Upper lobe of right lung (tissue), 1 donor: Measurements from ENCODE around the gene COPG1. TPM values are rescaled to one million over a fixed set of nuclear protein-coding genes. Genes with fewer than 3 reads are reported as not detected.

Source experiments
- ATAC-seq: fragments of 200-7000 bp; cut with Tn5 transposase; one replicate; pipeline ENCODE4 v1.9.1; 2020; ENCODE audit warnings: mild to moderate bottlenecking, moderate library complexity
- DNase-seq: peaks from one replicate; pipeline ENCODE4 v3.0.0-alpha.2; 2020
- H3K27ac ChIP-seq: fragments of 200-600 bp; one replicate; pipeline ENCODE4 v1.8.0; 2022
- H3K27me3 ChIP-seq: fragments of 200-600 bp; one replicate; pipeline ENCODE4 v1.8.0; 2022; ENCODE audit warnings: mild to moderate bottlenecking
- H3K36me3 ChIP-seq: fragments of 200-600 bp; one replicate; pipeline ENCODE4 v1.8.0; 2022
- H3K4me1 ChIP-seq: fragments of 200-600 bp; one replicate; pipeline ENCODE4 v1.8.0; 2022
- H3K4me3 ChIP-seq: fragments of 200-600 bp; one replicate; pipeline ENCODE4 v1.8.0; 2022; ENCODE audit warnings: mild to moderate bottlenecking
- H3K9me3 ChIP-seq: fragments of 200-600 bp; one replicate; pipeline ENCODE4 v1.8.0; 2022
- intact Hi-C: fragments of 100-400 bp; cut with DNase I; formaldehyde crosslinking; loops from one replicate; pipeline ENCODE4 v1.11.0; 2022
- total RNA-seq: library from RNA; stranded (reverse); fragmentation: NEBNext Ultra II Directional; extraction: Animal tissue kit (Norgen Biotek cat#: 25700); gene quantifications from one replicate; pipeline ENCODE4 v1.2.1, GENCODE V29; 2021
- TF ChIP-seq, protein P1 (sequence below): fragments of 200-600 bp; IDR thresholded peaks from one replicate; pipeline ENCODE4 v1.8.0; 2022; ENCODE audit warnings: antibody characterized with exemption
- donor health status: DM: no; HTN: yes; CAD: no; lungs with severe emphysema.

The COPG1 gene
- total RNA-seq, 1 donor from 2014 or later: 149 TPM

GRCh38 chr3:129321887-129322286 lies 72.5 kb downstream of the COPG1 start:
- H3K27me3 ChIP-seq: no peaks in the 10 kb centered on the region
- H3K4me3 ChIP-seq: no peak overlapping the region
- TF ChIP-seq, protein P1, sequence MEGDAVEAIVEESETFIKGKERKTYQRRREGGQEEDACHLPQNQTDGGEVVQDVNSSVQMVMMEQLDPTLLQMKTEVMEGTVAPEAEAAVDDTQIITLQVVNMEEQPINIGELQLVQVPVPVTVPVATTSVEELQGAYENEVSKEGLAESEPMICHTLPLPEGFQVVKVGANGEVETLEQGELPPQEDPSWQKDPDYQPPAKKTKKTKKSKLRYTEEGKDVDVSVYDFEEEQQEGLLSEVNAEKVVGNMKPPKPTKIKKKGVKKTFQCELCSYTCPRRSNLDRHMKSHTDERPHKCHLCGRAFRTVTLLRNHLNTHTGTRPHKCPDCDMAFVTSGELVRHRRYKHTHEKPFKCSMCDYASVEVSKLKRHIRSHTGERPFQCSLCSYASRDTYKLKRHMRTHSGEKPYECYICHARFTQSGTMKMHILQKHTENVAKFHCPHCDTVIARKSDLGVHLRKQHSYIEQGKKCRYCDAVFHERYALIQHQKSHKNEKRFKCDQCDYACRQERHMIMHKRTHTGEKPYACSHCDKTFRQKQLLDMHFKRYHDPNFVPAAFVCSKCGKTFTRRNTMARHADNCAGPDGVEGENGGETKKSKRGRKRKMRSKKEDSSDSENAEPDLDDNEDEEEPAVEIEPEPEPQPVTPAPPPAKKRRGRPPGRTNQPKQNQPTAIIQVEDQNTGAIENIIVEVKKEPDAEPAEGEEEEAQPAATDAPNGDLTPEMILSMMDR: no peak
- ATAC-seq (no peak), DNase-seq (no peak)
- H3K36me3 ChIP-seq: no peaks in the 10 kb centered on the region
- H3K4me1 ChIP-seq: peaks cover 3% of the 10 kb centered on the region
- H3K9me3 ChIP-seq: no peaks in the 10 kb centered on the region
- intact Hi-C loops: no loop called here
- H3K27ac ChIP-seq: no peak overlapping the region

DNA sequence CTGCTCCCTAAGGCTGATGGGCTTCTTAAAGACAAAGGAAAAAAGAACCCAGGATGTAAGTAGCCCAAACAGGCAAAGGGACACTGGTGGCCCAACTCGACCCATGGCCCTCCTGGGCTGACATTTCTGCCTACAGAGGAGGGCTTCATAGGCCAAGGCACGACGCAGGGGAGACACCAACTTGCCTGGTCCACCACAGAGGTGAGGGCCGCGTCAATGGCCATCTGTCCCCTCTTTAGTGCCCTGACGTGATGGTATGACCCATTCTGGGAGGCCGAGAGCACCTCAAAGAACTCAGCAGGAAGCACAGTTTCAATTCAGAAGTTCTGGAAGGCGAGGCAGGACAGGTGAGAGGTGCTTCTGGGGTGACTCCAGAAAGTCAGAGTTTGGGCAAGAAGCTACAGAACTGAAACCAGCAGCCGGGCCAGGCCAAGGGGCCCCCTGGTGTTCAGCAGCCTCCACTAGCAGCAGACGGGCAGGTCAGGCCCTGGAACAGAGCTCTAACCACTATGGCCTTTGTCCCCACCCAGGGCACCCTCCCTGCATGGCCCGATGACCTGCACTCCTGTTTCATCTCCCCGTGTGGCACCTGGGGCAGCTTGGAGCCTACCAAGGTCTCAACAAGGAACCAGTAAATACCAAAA lies 74.4 kb downstream of the COPG1 start:
- no peak overlapping the region for H3K4me3 ChIP-seq
- intact Hi-C loops: no loop called here
- no peak overlapping the region for H3K27ac ChIP-seq
- H3K4me1 ChIP-seq: no peaks in the 10 kb centered on the region
- ATAC-seq: peak; percentile 14
- TF ChIP-seq, protein P1: peak; percentile 17
- no peaks in the 10 kb centered on the region for H3K27me3 ChIP-seq
- DNase-seq: no peak
- no peaks in the 10 kb centered on the region for H3K9me3 ChIP-seq
- H3K36me3 ChIP-seq: no peaks in the 10 kb centered on the region

DNA sequence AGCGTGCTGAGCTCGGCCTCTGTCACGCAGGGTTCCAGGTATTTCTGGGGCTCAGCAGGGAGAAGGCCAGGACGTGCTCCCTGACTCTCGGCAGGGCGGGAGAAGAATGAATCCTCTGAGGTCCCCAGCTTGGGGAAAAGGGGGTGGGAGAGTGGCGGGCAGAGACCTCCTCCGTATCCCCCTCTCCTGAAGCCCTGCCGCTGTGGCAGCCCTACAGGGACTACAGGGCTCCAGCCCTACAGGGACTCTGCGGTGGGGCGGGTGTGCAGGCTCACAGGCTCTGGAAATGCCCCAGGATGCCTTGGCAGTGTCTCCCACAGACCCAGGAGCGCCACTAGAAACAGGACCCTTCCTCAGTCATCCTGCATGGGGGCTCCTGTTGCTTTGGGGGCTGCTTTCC lies 75.4 kb downstream of the COPG1 start:
- DNase-seq: no peak
- H3K9me3 ChIP-seq: no peaks in the 10 kb centered on the region
- no peak overlapping the region for H3K27ac ChIP-seq
- intact Hi-C loops: no loop called here
- no peak overlapping the region for H3K4me3 ChIP-seq
- H3K27me3 ChIP-seq: no peaks in the 10 kb centered on the region
- no peaks in the 10 kb centered on the region for H3K4me1 ChIP-seq
- ATAC-seq: no peak
- TF ChIP-seq, protein P1: no peak
- no peaks in the 10 kb centered on the region for H3K36me3 ChIP-seq

DNA sequence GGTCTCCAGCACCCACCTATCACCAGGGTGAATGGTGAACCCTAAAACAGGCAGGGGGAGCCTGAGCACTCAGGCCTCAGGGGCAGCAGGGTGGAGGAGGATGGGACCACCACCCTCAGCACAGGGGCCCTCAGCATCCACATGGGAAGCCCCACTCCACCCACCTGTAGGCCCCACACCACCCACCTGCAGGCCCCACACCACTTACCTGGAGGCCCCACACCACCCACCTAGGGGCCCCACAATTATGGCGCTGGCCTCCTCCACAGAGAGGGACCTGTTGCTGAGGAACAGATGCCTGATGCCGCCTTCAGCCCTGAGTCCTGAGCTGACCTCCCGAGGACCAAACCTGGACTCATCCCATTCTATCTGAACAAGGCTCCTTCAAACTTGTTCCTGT lies 76.0 kb downstream of the COPG1 start:
- H3K27me3 ChIP-seq: no peaks in the 10 kb centered on the region
- no peaks in the 10 kb centered on the region for H3K9me3 ChIP-seq
- H3K27ac ChIP-seq: no peak overlapping the region
- H3K4me1 ChIP-seq: no peaks in the 10 kb centered on the region
- no peak overlapping the region for H3K4me3 ChIP-seq
- DNase-seq: no peak
- H3K36me3 ChIP-seq: no peaks in the 10 kb centered on the region
- TF ChIP-seq, protein P1: no peak
- intact Hi-C loops: no loop called here
- no peak for ATAC-seq

DNA sequence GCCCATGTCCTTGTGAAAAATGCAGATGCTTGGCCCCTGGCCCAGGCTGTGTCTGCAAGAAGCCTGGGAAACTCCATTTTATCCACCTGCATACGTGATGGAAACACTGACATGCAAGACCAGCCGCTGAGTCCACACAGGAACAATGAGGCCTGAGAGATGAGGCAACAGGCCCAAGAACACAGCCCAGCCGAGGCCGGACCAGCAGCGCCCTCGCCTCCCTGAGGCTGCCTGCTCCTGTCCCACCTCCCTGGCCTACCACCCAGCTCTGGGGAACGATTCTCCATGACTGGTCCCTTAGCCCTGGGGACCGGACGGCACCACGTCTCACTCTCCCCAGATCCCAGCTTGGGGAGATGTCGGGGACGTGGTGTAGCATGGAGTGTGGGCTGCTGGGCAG lies 76.7 kb downstream of the COPG1 start:
- Histone ChIP-seq H3K4me1 (no peaks in the 10 kb centered on the region), H3K9me3 (no peaks in the 10 kb centered on the region), H3K4me3 (no peak overlapping the region), H3K36me3 (no peaks in the 10 kb centered on the region), H3K27me3 (no peaks in the 10 kb centered on the region), H3K27ac (no peak overlapping the region)
- ATAC-seq (no peak), DNase-seq (no peak)
- intact Hi-C loops: no loop called here
- TF ChIP-seq, protein P1: no peak

DNA sequence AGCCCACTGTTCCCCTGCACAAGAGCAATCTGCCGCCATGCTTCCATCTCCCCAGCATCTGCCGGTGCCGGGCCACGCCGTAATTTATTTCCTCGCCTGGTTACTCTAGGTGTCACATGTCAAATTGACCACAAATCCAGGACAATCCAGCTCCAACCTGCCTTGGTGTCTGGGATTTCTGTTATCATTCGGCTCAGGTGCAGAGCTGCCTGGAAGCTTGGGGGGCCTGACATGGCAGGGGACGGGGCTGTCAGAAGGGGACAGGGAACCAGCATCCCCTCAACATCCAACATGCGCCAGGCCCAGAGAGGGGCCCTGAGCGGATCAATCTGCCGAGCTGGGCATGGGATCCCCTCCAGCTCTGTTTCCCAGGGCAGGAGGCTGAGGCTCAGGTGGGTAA lies 77.2 kb downstream of the COPG1 start:
- no peak for DNase-seq
- intact Hi-C loops: no loop called here
- no peaks in the 10 kb centered on the region for H3K9me3 ChIP-seq
- TF ChIP-seq, protein P1: no peak
- H3K27me3 ChIP-seq: no peaks in the 10 kb centered on the region
- ATAC-seq: no peak
- H3K4me3 ChIP-seq: no peak overlapping the region
- no peak overlapping the region for H3K27ac ChIP-seq
- no peaks in the 10 kb centered on the region for H3K4me1 ChIP-seq
- no peaks in the 10 kb centered on the region for H3K36me3 ChIP-seq
